ENCODE data around the gene HMGA1. TPM values are rescaled to one million over a fixed set of nuclear protein-coding genes. Genes with fewer than 3 reads are reported as not detected.
A peak's percentile ranks its signal among the peaks of the same experiment; 100 is the strongest.

Gene HMGA1
- total RNA-seq, 4 donors from 2014 or later, result 93.3 to 127 (median 111) TPM

DNA sequence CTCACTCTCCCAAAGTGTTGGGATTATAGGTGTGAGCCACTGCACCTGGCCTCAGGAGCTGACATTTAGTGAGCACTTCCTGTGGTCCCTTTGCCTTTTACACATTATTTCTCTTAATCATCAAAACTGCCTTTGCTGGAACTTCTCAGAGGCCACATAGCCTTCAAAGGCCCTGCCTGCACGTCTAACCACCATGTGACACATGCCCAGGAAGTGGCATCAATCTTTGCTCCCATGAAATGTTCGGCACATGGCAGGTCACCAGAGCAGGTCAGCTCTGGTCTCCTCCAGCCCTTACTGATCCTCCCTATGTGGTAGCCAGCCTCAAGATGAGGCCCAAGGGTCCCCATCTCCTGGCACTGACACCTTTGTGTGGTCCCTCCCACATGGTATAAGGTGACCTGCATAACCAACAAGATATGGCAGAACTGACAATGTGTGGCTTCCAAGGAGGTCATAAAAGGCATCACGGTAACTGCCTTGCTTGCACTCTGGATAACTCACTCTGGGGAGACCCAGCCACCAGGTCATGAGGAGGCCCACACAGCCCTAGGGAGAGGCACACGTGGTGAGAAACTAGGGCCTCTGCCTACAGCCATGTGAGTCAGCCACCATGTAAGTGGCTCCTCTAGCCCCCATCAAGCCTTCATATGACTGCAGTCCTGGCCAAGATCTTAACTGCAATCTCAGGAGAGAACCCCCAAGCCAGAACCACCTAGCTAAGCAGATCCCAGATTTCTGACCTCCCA is 28.8 kb upstream of the HMGA1 start:
- TF ChIP-seq, protein P1, sequence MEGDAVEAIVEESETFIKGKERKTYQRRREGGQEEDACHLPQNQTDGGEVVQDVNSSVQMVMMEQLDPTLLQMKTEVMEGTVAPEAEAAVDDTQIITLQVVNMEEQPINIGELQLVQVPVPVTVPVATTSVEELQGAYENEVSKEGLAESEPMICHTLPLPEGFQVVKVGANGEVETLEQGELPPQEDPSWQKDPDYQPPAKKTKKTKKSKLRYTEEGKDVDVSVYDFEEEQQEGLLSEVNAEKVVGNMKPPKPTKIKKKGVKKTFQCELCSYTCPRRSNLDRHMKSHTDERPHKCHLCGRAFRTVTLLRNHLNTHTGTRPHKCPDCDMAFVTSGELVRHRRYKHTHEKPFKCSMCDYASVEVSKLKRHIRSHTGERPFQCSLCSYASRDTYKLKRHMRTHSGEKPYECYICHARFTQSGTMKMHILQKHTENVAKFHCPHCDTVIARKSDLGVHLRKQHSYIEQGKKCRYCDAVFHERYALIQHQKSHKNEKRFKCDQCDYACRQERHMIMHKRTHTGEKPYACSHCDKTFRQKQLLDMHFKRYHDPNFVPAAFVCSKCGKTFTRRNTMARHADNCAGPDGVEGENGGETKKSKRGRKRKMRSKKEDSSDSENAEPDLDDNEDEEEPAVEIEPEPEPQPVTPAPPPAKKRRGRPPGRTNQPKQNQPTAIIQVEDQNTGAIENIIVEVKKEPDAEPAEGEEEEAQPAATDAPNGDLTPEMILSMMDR (IDR thresholded peaks at IDR 0.05), result no peak
- TF ChIP-seq POLR2A (IDR thresholded peaks at IDR 0.05), result no peak
- TF ChIP-seq POLR2AphosphoS5 (IDR thresholded peaks at IDR 0.05), result no peak
- no peak for TF ChIP-seq EP300 (IDR thresholded peaks at IDR 0.05)
- Histone ChIP-seq H3K27me3 (no peaks in the 10 kb centered on the region), H3K9me3 (no peaks in the 10 kb centered on the region), H3K36me3 (no peaks in the 10 kb centered on the region), H3K4me1 (no peaks in the 10 kb centered on the region), H3K27ac (no peak overlapping the region), H3K4me3 (no peak overlapping the region)
- no peak for DNase-seq (ENCODE audit: low spot score in 2 of 2)
- 86% methylated on average over 3 of the region's 4 CpGs for whole genome bisulfite sequencing

DNA sequence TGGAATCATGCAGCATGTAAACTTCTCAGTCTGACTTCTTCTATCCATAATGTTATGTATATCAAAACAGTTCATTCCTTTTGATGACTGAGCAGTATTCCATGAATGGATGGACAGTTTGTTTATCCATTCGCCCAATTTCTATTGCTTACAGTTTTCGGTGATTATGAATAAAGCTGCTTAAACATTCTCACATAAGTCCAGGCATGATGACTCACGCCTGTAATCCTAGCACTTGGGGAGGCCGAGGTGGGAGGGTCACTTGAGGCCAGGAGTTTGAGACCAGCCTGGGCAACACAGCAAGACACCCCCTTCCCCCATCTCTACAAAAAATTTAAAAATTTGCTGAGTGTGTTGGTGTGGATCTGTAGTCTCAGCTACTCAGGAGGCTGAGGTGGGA is 22.9 kb upstream of the HMGA1 start:
- 95% methylated on average over 4 of the region's 4 CpGs for WGBS
- Histone ChIP-seq H3K27me3 (no peaks in the 10 kb centered on the region), H3K4me3 (no peak overlapping the region), H3K9me3 (no peaks in the 10 kb centered on the region), H3K27ac (no peak overlapping the region), H3K4me1 (no peaks in the 10 kb centered on the region), H3K36me3 (no peaks in the 10 kb centered on the region)
- TF ChIP-seq, protein P1 (IDR thresholded peaks at IDR 0.05), result no peak
- no peak for TF ChIP-seq POLR2AphosphoS5 (IDR thresholded peaks at IDR 0.05)
- TF ChIP-seq EP300 (IDR thresholded peaks at IDR 0.05), result no peak
- no peak for TF ChIP-seq POLR2A (IDR thresholded peaks at IDR 0.05)
- DNase-seq (ENCODE audit: low spot score in 2 of 2), result no peak

DNA sequence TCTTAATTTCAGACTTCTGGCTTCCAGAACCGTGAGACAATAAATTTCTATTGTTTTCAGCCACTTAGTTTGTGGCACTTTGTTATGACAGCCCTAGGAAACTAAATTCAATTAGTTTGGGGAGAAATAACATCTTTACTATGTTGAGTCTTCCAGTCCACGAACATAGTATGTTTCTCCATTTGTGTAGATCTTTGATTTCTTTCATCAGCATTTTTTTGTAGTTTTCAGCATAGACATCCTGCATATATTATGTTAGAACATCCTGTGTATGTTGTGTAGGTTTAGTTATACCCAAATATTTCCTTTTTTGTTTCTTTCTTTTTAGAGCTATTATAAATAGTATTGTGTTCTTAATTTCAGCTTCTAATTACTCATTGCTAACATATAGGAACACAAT is 18.0 kb upstream of the HMGA1 start:
- no peak overlapping the region for H3K27ac ChIP-seq
- no peaks in the 10 kb centered on the region for H3K27me3 ChIP-seq
- TF ChIP-seq POLR2A (IDR thresholded peaks at IDR 0.05) (no peak), POLR2AphosphoS5 (IDR thresholded peaks at IDR 0.05) (no peak), EP300 (IDR thresholded peaks at IDR 0.05) (no peak)
- TF ChIP-seq, protein P1 (IDR thresholded peaks at IDR 0.05), result no peak
- no peak overlapping the region for H3K4me3 ChIP-seq
- H3K9me3 ChIP-seq, result no peaks in the 10 kb centered on the region
- H3K4me1 ChIP-seq, result peaks cover 8% of the 10 kb centered on the region
- WGBS, result 43% methylated on average over 2 of the region's 2 CpGs
- no peaks in the 10 kb centered on the region for H3K36me3 ChIP-seq
- DNase-seq (ENCODE audit: low spot score in 2 of 2), result no peak

DNA sequence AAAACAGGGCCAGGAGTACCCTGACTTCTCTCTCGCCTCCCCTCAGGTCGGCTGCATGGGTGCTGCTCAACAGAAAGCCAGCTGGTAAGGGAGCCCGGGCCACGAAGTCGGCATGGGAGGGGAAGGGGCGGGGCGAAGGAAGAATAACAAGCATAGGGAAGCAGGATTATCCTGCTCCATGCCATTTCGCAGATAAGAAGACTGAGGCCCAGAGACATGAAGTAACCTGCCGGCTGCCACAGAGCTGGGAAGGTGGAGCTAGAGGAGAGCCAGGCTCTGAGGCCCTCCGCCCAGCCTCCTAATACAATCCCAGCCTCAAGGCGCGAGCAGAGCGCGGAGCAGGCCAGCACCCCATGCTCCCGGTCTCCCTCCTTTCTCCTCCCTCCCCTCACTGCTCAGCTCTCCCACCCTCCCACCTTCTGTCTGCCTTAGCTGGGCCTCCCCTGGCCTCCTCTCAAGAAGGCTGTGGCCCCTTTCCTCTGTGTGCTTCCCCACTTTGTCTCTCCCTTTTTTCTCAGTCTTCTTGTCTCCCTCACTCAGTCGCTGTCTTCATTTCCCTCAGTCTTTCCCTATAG is 13.2 kb upstream of the HMGA1 start:
- DNase-seq (ENCODE audit: low spot score in 2 of 2), result peak in 1 of 2 donors; percentile 75
- Histone ChIP-seq H3K9me3 (no peaks in the 10 kb centered on the region), H3K27me3 (no peaks in the 10 kb centered on the region), H3K36me3 (no peaks in the 10 kb centered on the region), H3K4me1 (peaks cover 45% of the 10 kb centered on the region), H3K27ac (peak overlapping the region; percentile 93), H3K4me3 (peak overlapping the region; percentile 64)
- 19% methylated on average over 9 of the region's 16 CpGs for WGBS
- TF ChIP-seq POLR2A (IDR thresholded peaks at IDR 0.05) (no peak), EP300 (IDR thresholded peaks at IDR 0.05) (no peak), POLR2AphosphoS5 (IDR thresholded peaks at IDR 0.05) (no peak)
- TF ChIP-seq, protein P1 (IDR thresholded peaks at IDR 0.05), result no peak

All from suprapubic skin (tissue), 4 donors.